NCI-H128 (cell line): Measurements from ENCODE around the gene COL27A1.
"Not testable (repeated sequence)": the region's sequence is repeated elsewhere in the genome, so short reads cannot be mapped to it uniquely, and the experiment has no call there.

Experiments used
- DNase-seq: peaks from one replicate; lab custom pipeline; 2025; ENCODE audit not compliant: unreplicated experiment; lab: John Stamatoyannopoulos, UW

The COL27A1 gene

DNA sequence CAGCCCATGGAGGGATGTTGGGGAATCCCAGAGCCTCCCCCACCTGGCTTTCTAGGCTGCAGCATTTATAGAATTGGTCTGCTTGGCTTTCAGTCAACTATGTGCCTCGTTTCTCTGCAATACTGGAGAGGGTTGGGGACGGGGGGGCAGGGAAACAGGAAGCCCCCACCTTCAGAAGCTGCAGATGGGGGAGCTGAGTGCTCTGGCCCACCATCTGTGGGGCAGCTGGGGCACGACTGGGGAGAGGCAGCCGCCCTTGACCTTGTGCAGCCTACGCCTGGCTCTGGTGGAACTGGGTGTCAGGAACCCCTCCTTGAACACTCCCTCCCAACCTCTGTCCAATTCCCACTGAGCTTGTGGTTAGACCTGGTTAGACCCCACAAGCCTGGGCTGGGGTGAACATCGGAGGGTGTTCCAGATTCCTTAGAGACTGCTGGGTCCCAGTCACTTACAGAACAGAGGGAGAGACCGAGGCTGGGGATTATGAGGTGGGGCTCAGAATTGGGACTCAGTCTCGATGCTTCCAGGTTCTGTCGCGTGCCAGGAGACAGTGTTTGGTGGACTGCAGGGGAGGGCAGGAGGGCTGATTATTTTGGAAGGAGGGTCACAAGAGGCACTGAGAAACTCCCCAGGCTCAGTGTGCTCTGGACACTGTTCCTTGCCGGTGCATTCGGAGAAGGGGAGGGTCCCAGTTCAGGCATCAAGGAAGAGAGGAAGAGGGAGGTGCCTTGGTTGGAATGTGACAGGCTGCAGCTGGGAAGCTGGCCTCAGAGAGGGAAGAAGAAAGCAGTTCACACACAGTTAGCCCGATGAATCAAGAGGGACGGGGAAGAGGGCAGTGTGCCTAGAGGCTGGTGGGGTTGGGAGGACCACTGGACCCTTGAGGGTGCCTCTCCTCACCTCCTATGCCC lies 25.6 kb downstream of the COL27A1 start:
- no peak for DNase-seq

GRCh38 chr9:114181607-114182409 lies 26.5 kb downstream of the COL27A1 start:
- DNase-seq = no peak

DNA sequence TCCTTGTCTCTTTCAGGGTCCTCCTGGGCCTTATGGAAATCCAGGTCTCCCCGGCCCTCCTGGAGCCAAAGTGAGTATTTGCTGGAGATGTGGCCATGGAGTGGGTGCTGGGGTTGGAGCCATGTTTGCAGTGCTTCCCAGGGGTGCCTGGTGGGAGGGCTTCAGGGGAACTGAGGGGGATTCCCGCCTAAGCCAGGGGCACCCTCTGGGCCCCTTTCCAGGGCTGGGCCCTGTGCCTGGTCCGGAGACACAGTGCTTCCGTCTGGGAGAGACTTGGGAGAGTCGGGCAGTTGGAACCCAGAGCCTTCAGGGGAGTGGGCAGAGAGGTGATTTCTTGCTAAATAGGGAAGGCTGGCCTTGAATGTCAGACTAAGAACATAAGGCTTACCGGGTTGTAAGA lies 27.7 kb downstream of the COL27A1 start:
- DNase-seq = no peak

- DNase-seq = no peak
Observed at GRCh38 chr9:114184071-114184470, 28.7 kb downstream of the COL27A1 start.

DNA sequence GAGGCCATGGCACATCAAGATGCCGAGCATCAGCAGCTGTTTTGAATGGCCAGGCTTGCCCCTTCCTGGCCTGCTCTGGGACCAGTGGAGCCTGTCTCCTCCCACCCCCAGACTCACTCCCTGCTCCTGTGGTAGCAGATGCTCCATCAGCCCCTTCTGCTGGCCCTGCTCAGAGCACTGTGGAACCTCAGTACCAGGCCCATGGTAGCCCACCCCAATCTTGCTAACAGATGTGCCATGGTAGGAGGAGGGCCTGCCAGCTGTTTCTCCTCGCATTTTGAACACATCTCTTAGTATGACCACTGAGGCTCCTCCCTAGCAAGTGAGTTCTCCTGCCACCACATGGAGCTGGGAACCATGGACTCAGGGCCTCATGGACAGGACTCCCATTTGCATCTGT lies 29.5 kb downstream of the COL27A1 start:
- no peak for DNase-seq

GRCh38 chr9:114185570-114186490 lies 30.5 kb downstream of the COL27A1 start:
- no peak for DNase-seq

GRCh38 chr9:114186605-114187289 lies 31.4 kb downstream of the COL27A1 start:
- no peak for DNase-seq

DNA sequence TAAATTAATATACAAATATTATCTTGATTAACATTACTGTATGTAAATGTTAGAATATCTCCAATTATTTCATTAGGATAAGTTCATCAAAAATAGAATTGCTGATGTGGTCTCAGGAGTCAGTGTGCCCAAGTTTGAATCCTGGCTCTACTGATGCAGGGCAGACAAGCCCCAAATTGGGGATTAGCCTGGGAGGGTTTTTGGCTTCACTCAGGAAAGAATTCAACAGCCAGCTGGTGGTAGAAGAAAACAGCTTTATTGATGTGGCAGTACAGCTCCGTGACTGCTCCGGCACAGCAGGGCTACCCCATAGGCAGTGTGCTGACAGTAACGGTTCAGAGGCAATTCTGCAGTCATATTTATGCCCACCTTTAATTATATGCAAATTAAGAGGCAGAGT lies 32.5 kb downstream of the COL27A1 start:
- no peak for DNase-seq

GRCh38 chr9:114189823-114190562 lies 34.7 kb downstream of the COL27A1 start:
- no peak for DNase-seq

DNA sequence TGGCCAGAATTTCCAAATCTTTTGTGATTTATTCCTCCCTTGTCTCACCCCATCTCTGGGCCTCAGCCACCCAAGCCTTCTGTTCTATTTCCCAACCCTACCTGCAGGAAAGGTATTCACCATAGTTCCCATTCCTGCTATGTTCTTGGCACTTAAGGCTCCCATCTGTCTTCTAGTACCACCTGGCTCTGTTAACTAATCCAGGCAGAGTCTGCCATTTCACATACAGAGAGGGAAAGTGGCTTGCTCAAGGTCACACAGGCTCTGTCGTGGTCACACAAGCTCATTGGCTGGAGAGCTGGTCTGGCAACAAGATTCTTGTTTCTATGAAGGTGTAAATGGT lies 35.2 kb downstream of the COL27A1 start:
- DNase-seq = no peak

GRCh38 chr9:114191402-114191801 lies 36.1 kb downstream of the COL27A1 start:
- not testable (repeated sequence) for DNase-seq

DNA sequence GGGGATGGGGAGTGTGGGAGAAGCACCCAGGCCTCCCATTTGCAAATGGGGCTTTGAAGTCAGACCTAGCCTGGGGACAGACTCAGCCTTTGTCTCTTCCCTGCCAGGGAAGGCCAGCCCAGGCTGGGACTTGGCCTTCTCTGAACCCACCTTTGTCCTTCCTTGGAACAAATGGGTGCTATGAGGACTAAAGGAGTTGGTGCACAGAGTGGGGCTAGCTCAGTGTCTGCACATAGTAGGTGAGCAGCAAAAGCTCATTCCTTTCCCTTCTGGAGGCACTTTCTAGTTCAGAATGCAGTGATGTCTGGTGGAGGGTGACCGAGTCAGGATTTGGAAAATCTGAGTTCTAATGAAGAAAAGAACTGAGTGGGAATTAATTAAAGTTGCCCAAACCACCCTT lies 37.2 kb downstream of the COL27A1 start:
- DNase-seq = no peak

GRCh38 chr9:114193090-114193489 lies 37.8 kb downstream of the COL27A1 start:
- DNase-seq = no peak

DNA sequence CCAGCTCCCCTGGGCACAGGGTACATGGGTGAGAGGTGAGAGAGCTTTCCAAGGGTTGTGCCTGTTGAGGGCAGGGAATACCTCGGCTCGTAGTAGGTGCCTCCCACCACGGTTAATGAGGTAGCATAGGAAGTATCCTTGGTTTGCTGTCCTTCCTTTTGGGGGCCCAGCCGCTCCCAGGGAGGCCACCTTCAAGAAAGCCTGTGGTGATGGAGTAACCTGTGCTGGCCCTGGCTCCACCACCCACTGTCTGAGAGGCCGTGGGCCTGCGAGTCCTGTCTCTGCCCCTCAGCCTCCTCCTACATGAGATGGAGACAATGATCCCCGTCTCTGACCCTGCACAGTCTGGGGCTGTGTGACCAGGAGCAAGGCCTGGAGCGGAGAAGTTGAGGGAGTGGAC lies 40.8 kb downstream of the COL27A1 start:
- no peak for DNase-seq

- DNase-seq = no peak
Observed at GRCh38 chr9:114196979-114197622, 41.8 kb downstream of the COL27A1 start.

DNA sequence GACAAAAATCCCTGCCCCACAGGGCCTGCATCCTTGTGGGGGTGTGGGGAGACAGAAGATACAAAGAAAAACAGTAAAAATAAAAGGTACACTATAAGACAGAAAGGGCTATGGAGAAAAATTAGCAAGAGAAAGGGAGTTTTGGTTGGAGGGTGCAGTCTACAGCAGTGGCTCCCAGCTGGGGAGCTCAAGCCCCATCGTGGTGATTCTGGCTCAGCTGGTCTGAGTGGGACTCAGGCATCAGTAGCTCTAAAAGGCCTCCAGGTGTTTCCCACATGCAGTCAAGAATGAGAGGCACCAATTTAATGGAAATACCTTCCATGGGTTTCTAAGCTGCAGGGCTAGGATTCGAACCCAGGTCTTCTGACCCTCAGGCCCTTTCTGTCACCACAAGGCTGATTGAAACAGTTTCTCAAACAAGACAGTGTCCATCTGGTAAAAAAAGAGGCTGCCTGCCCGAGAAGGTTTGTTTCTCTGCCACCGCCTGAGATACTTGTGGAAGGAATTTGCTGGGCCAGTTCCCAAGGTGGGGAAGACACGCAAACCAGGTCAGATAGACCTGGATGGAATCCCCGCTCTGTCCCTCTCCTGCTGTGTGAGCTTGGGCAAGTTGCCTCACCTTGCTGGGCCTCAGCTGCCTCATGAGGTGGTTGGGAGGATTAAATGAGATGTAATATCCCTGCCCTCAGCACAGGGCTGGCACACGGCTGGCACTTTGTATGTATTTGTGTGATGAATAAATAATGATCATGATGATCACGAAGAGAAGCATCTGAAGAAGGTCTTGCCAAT lies 43.1 kb downstream of the COL27A1 start:
- DNase-seq = no peak

DNA sequence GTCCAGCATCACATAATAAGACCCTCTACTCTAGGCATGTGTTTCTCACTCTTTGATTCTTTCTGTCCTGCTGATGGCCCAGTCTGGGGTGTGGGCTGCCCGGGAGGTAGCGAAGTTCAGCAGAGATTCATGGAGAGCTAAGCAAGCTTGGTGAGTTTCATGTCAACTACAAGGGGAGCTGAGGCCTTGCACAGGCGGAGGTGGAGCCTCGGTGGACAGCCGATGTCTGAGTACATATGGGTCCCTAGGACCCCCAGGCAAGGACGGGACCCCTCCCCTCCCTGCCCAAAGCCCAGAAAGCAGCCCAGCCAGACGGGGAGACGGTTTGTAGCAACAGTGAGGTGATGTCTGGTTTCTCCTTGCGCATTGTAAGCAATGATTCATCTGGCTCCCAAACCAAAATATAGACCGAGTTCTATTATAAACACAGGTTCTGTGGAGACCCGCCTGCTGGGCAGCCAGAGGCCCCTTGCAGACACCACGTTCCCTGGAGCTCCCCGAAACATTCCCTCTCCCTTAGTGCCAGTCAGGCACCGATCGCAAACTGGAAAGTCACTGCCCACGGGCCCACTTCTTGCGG lies 45.5 kb downstream of the COL27A1 start:
- no peak for DNase-seq

- no peak for DNase-seq
Observed at GRCh38 chr9:114202396-114202795, 47.1 kb downstream of the COL27A1 start.
